Measurements from ENCODE around the gene SOX5. TPM values are rescaled to one million over a fixed set of nuclear protein-coding genes. Genes with fewer than 3 reads are reported as not detected.

SOX5 gene
- total RNA-seq, 4 donors from 2014 or later, result 0.40 to 8.4 (median 2.2) TPM

DNA sequence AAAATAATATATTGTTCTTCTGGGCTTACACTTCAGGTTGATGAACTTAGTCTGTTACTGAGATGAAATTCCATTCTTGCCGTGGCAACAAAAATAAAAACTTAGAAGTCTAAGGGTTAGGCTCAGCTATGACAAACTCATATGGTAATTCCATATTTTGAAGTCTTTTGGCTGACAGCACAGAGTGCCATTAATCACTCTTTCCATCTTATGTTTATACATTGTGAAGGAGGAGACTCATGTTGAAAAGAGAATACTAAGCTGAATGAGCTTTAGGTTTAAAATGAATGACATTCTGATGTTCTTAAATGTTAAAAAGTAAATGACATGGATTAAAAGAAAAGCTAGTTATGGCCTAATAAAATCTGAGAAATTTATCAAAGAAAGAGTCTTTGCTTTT, 291.9 kb downstream of the SOX5 start:
- Histone ChIP-seq H3K36me3 (no peaks in the 10 kb centered on the region), H3K4me3 (no peak overlapping the region), H3K4me1 (no peaks in the 10 kb centered on the region), H3K9me3 (no peaks in the 10 kb centered on the region), H3K27ac (no peak overlapping the region), H3K27me3 (no peaks in the 10 kb centered on the region)
- TF ChIP-seq, protein P1, sequence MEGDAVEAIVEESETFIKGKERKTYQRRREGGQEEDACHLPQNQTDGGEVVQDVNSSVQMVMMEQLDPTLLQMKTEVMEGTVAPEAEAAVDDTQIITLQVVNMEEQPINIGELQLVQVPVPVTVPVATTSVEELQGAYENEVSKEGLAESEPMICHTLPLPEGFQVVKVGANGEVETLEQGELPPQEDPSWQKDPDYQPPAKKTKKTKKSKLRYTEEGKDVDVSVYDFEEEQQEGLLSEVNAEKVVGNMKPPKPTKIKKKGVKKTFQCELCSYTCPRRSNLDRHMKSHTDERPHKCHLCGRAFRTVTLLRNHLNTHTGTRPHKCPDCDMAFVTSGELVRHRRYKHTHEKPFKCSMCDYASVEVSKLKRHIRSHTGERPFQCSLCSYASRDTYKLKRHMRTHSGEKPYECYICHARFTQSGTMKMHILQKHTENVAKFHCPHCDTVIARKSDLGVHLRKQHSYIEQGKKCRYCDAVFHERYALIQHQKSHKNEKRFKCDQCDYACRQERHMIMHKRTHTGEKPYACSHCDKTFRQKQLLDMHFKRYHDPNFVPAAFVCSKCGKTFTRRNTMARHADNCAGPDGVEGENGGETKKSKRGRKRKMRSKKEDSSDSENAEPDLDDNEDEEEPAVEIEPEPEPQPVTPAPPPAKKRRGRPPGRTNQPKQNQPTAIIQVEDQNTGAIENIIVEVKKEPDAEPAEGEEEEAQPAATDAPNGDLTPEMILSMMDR (IDR thresholded peaks at IDR 0.05), result no peak
- no peak for TF ChIP-seq POLR2A (IDR thresholded peaks at IDR 0.05)
- no peak for DNase-seq
- intact Hi-C loops (cut with DNase I), result no loop called here
- 20 to 56% methylated on average over 1 of the region's 1 CpG for WGBS, 2 donors

GRCh38 chr12:23655884-23656283, 293.6 kb downstream of the SOX5 start:
- H3K27me3 ChIP-seq, result no peaks in the 10 kb centered on the region
- intact Hi-C loops (cut with DNase I), result no loop called here
- WGBS, 2 donors, result 42 to 46% methylated on average over 1 of the region's 1 CpG

DNA sequence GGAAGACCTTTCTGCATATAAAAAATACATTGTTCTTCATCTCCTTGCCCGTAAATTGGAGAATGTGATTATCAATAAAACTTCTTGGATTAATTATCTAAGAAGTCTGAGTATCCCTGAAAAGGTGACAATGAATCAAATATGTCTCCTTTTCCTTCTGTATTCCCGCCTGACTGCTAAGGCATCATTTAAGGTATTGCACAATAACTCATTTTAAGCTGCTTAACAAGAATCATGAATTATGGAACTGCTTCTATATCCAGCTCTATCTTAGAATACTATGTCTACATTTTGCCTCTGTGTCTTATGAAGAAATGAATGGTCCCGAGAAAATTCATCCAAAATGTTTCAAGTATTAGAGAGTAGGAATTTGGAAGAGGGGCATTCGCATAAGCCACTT, 294.4 kb downstream of the SOX5 start:
- DNase-seq, result no peak
- Histone ChIP-seq H3K27ac (no peak overlapping the region), H3K27me3 (no peaks in the 10 kb centered on the region), H3K4me3 (no peak overlapping the region), H3K36me3 (no peaks in the 10 kb centered on the region), H3K4me1 (no peaks in the 10 kb centered on the region), H3K9me3 (no peaks in the 10 kb centered on the region)
- 66 to 78% methylated on average over 4 of the region's 4 CpGs for WGBS, 2 donors
- TF ChIP-seq, protein P1 (IDR thresholded peaks at IDR 0.05), result no peak
- no peak for TF ChIP-seq POLR2A (IDR thresholded peaks at IDR 0.05)
- intact Hi-C loops (cut with DNase I), result no loop called here

More at GRCh38 chr12:23655884-23656283, 293.6 kb downstream of the SOX5 start:
- Histone ChIP-seq H3K27ac (no peak overlapping the region), H3K4me1 (no peaks in the 10 kb centered on the region), H3K9me3 (no peaks in the 10 kb centered on the region), H3K4me3 (no peak overlapping the region), H3K36me3 (no peaks in the 10 kb centered on the region)
- TF ChIP-seq, protein P1 (IDR thresholded peaks at IDR 0.05), result no peak
- no peak for TF ChIP-seq POLR2A (IDR thresholded peaks at IDR 0.05)
- DNase-seq, result no peak

- H3K4me1 ChIP-seq, result no peaks in the 10 kb centered on the region
- peaks cover 0 to 8% (median 0%) of the 10 kb centered on the region in 3 donors for H3K9me3 ChIP-seq
- H3K27me3 ChIP-seq, result no peaks in the 10 kb centered on the region
- H3K27ac ChIP-seq, result no peak overlapping the region
- intact Hi-C loops (cut with DNase I), result no loop called here
- no peak overlapping the region for H3K4me3 ChIP-seq
- WGBS, 2 donors, result 88 to 97% methylated on average over 1 of the region's 1 CpG
- no peaks in the 10 kb centered on the region for H3K36me3 ChIP-seq
- DNase-seq, result no peak
- TF ChIP-seq, protein P1 (IDR thresholded peaks at IDR 0.05), result no peak
- TF ChIP-seq POLR2A (IDR thresholded peaks at IDR 0.05), result no peak
These were observed 300.9 kb downstream of the SOX5 start for GRCh38 chr12:23648546-23648945.

DNA sequence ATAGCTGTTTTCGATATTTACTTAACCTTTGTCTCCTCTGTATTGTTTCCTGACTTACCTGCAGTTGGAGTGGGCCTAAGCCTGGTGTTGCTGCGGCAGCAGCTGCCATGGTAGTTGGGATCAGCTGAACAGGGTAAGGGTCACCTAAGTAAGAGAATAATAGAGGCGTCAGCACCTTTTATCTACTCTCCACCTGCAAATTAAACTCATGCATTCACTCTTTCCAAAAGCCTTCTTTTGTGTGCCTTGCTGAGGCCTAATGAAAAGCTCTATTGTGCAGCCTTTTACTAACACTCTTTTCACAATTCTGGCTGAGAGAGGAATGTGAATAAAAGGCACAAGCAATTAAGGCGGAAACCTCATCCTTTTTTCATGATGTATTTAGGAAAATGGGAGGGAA, 308.7 kb downstream of the SOX5 start:
- TF ChIP-seq, protein P1 (IDR thresholded peaks at IDR 0.05), result no peak
- no peak for TF ChIP-seq POLR2A (IDR thresholded peaks at IDR 0.05)
- DNase-seq, result no peak
- H3K27ac ChIP-seq, result no peak overlapping the region
- no peaks in the 10 kb centered on the region for H3K4me1 ChIP-seq
- no peaks in the 10 kb centered on the region for H3K36me3 ChIP-seq
- 63 to 66% methylated on average over 4 of the region's 4 CpGs for WGBS, 2 donors
- H3K9me3 ChIP-seq, result no peaks in the 10 kb centered on the region
- intact Hi-C loops (cut with DNase I), result no loop called here
- H3K27me3 ChIP-seq, result no peaks in the 10 kb centered on the region
- no peak overlapping the region for H3K4me3 ChIP-seq

Measured in esophagus squamous epithelium (tissue), 5 donors.